Panc1 (cell line): ENCODE data around the gene CHST9. TPM values are rescaled to one million over a fixed set of nuclear protein-coding genes. Genes with fewer than 3 reads are reported as not detected.
"Not testable (repeated sequence)": the region's sequence is repeated elsewhere in the genome, so short reads cannot be mapped to it uniquely, and the experiment has no call there.

Experiments used
- ATAC-seq: fragments of 200-7000 bp; cut with Tn5 transposase; 2 replicates; pipeline ENCODE4 v1.9.1; 2020; ENCODE audit warnings: mild to moderate bottlenecking, moderate library complexity
- BruUV-seq: library from RNA; stranded (reverse); fragments of 400-500 nt; replicated peaks from 2 replicates; lab custom pipeline; 2021; lab: Mats Ljungman, UMichigan
- CTCF ChIA-PET: fragments of 300-600 bp; sonication (Branson Sonifier 250); formaldehyde crosslinking; loops from one replicate; lab custom pipeline; 2022; ENCODE audit warnings: antibody characterized with exemption; lab: Charles Lee
- POLR2A ChIA-PET: fragments of 300-600 bp; sonication (Branson Sonifier 250); formaldehyde crosslinking; loops from one replicate; lab custom pipeline; 2022; ENCODE audit warnings: antibody characterized with exemption; lab: Charles Lee
- DNase-seq: peaks from one replicate; pipeline ENCODE4 v3.0.0-alpha.2; 2010; ENCODE audit warnings: low read depth, low spot score
- H3K27ac ChIP-seq: 2 replicates; pipeline ENCODE4 v1.5.1; 2011; ENCODE audit warnings: mild to moderate bottlenecking, low read length, inconsistent platforms
- H3K27me3 ChIP-seq: fragments of 200-500 bp; sonication (Bioruptor generic); 2 replicates; pipeline ENCODE4 v1.6.0; 2014; ENCODE audit warnings: low read length, inconsistent platforms; ENCODE audit not compliant: control insufficient read depth, insufficient read depth
- H3K36me3 ChIP-seq: fragments of 200-500 bp; sonication (Bioruptor generic); 2 replicates; pipeline ENCODE4 v1.5.1; 2014; ENCODE audit warnings: inconsistent platforms, mild to moderate bottlenecking, low read length, moderate library complexity; ENCODE audit not compliant: control insufficient read depth, insufficient read depth
- H3K4me1 ChIP-seq: 2 replicates; pipeline ENCODE4 v1.5.1; 2011; ENCODE audit warnings: inconsistent platforms, mild to moderate bottlenecking, low read length, moderate library complexity; ENCODE audit not compliant: control insufficient read depth, insufficient read depth
- H3K4me3 ChIP-seq, 2 experiments: 2 replicates each; pipeline ENCODE4 v1.5.1; 2011 to 2012; ENCODE audit warnings: low read depth in 2 of 2, low read length in 2 of 2, mild to moderate bottlenecking in 2 of 2, inconsistent platforms in 1 of 2, moderate library complexity in 1 of 2
- H3K9me3 ChIP-seq: fragments of 200-500 bp; sonication (Bioruptor generic); 2 replicates; pipeline ENCODE4 v1.5.1; 2014; ENCODE audit warnings: low read depth, mild to moderate bottlenecking, inconsistent platforms, low read length, moderate library complexity; ENCODE audit not compliant: control insufficient read depth, insufficient read depth
- POLR2AphosphoS5 ChIP-seq: IDR thresholded peaks from 2 replicates; pipeline ENCODE4 v1.6.1; 2012; ENCODE audit warnings: mild to moderate bottlenecking, low read depth, low read length, moderate library complexity
- SIN3A ChIP-seq: IDR thresholded peaks from 2 replicates; pipeline ENCODE4 v1.6.1; 2012; ENCODE audit warnings: low read depth, mild to moderate bottlenecking, low read length, moderate library complexity, borderline replicate concordance; ENCODE audit not compliant: insufficient read depth
- TCF7L2 ChIP-seq: IDR thresholded peaks from 2 replicates; pipeline ENCODE4 v1.6.1; 2011; ENCODE audit warnings: mild to moderate bottlenecking, low read depth, low read length, inconsistent platforms
- in situ Hi-C: cut with HindIII; loops from 2 replicates; pipeline ENCODE4 v1.10.0; 2016; ENCODE audit warnings: low sequenced_read_pairs, low pct_unique_long_range_greater_than_20kb
- intact Hi-C: fragments of 100-400 bp; cut with micrococcal nuclease; formaldehyde crosslinking; loops from one replicate; pipeline ENCODE4 v1.10.0; 2022; ENCODE audit not compliant: unreplicated experiment
- total RNA-seq: library from RNA; stranded (reverse); gene quantifications from one replicate; pipeline ENCODE4 v1.2.1, GENCODE V29; 2021; ENCODE audit not compliant: unreplicated experiment
- TF ChIP-seq, protein P1 (sequence below): fragments of 450-650 bp; IDR thresholded peaks from 2 replicates; pipeline ENCODE4 v1.5.1; 2017; ENCODE audit warnings: mild to moderate bottlenecking
- TF ChIP-seq, protein P2 (sequence below), 2 experiments: IDR thresholded peaks; 2 replicates each; pipeline ENCODE4 v1.6.1; 2011 to 2012; ENCODE audit warnings: low read depth in 2 of 2, control low read depth in 1 of 2, low read length in 1 of 2, mild to moderate bottlenecking in 1 of 2, moderate library complexity in 1 of 2; ENCODE audit not compliant: insufficient read depth in 1 of 2

The CHST9 gene
- total RNA-seq, 1 experiment from 2014 or later = 0.05 TPM

DNA sequence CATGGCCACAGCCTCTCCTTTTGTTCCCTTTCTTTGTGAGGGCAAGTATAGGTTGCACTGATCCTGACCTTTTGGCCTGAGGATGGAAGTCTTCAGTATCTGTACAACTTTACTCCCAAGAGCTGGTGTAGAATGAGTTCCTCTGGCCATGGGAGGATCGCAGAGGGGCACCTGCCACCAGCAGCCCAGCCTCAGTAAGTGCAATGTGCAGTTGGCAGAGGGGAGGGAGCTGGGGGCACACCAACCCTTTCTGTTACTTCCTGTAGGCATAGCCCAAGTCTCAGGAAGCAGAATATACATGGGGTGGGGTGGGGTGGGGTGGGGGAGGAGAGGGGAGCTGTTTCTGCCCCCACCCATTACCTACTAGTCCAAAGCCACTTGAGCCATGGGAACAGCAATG, 254.5 kb downstream of the CHST9 start:
- in situ Hi-C loops = no loop called here
- no peaks in the 10 kb centered on the region for H3K36me3 ChIP-seq
- H3K4me3 ChIP-seq = no peak overlapping the region
- ChIA-PET CTCF (no interaction called here), POLR2A (no interaction called here)
- H3K27ac ChIP-seq = no peak overlapping the region
- no TSS peak for BruUV-seq
- DNase-seq (no peak), ATAC-seq (no peak)
- H3K9me3 ChIP-seq = no peaks in the 10 kb centered on the region
- intact Hi-C loops = no loop called here
- H3K27me3 ChIP-seq = no peaks in the 10 kb centered on the region; the same call in none of the 2 replicates
- no peaks in the 10 kb centered on the region for H3K4me1 ChIP-seq
- TF ChIP-seq SIN3A (no peak), POLR2AphosphoS5 (no peak), TCF7L2 (no peak)
- TF ChIP-seq, protein P1, sequence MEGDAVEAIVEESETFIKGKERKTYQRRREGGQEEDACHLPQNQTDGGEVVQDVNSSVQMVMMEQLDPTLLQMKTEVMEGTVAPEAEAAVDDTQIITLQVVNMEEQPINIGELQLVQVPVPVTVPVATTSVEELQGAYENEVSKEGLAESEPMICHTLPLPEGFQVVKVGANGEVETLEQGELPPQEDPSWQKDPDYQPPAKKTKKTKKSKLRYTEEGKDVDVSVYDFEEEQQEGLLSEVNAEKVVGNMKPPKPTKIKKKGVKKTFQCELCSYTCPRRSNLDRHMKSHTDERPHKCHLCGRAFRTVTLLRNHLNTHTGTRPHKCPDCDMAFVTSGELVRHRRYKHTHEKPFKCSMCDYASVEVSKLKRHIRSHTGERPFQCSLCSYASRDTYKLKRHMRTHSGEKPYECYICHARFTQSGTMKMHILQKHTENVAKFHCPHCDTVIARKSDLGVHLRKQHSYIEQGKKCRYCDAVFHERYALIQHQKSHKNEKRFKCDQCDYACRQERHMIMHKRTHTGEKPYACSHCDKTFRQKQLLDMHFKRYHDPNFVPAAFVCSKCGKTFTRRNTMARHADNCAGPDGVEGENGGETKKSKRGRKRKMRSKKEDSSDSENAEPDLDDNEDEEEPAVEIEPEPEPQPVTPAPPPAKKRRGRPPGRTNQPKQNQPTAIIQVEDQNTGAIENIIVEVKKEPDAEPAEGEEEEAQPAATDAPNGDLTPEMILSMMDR = no peak

DNA sequence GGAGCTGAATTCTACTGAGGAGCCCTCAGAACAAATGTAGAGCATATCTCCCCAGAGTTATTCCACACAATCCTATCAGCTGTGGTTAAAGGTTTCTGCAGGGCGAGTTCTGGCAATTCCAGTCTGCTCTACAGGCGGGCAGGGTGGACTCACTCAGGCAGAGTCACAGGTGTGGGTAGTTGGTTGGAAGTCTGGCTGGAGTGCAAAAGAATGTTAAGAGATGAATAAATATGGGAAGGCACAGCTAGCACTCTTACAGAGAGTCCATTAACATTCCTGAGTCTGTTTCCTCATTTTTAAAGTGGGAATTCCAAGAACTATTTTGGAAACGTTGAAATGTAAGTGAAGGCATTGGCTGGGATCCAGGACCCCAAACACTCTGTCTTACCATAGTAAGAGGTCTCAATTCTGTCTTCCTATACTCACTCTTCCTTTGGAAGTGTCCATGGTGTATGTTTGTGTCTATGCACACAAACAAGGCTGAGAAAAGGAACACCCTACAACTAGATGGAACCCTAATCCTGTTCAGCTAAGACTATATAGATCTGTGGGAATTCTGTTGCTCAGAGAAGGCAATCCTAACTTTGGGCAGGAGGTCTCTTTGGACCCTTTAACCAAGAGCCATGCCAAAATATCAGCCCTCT, 256.3 kb downstream of the CHST9 start:
- no peak for DNase-seq
- no TSS peak for BruUV-seq
- intact Hi-C loops (no loop called here), in situ Hi-C loops (no loop called here)
- no peak overlapping the region for H3K27ac ChIP-seq
- no peaks in the 10 kb centered on the region for H3K36me3 ChIP-seq
- H3K4me3 ChIP-seq = no peak overlapping the region
- ATAC-seq = no peak
- H3K4me1 ChIP-seq = no peaks in the 10 kb centered on the region
- H3K27me3 ChIP-seq = no peaks in the 10 kb centered on the region; the same call in 1 of the 2 replicates
- TF ChIP-seq POLR2AphosphoS5 (no peak), SIN3A (no peak), TCF7L2 (no peak)
- TF ChIP-seq, protein P1 = no peak
- TF ChIP-seq, protein P2, sequence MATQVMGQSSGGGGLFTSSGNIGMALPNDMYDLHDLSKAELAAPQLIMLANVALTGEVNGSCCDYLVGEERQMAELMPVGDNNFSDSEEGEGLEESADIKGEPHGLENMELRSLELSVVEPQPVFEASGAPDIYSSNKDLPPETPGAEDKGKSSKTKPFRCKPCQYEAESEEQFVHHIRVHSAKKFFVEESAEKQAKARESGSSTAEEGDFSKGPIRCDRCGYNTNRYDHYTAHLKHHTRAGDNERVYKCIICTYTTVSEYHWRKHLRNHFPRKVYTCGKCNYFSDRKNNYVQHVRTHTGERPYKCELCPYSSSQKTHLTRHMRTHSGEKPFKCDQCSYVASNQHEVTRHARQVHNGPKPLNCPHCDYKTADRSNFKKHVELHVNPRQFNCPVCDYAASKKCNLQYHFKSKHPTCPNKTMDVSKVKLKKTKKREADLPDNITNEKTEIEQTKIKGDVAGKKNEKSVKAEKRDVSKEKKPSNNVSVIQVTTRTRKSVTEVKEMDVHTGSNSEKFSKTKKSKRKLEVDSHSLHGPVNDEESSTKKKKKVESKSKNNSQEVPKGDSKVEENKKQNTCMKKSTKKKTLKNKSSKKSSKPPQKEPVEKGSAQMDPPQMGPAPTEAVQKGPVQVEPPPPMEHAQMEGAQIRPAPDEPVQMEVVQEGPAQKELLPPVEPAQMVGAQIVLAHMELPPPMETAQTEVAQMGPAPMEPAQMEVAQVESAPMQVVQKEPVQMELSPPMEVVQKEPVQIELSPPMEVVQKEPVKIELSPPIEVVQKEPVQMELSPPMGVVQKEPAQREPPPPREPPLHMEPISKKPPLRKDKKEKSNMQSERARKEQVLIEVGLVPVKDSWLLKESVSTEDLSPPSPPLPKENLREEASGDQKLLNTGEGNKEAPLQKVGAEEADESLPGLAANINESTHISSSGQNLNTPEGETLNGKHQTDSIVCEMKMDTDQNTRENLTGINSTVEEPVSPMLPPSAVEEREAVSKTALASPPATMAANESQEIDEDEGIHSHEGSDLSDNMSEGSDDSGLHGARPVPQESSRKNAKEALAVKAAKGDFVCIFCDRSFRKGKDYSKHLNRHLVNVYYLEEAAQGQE (IDR thresholded peaks at IDR 0.05; ENCODE audit: insufficient read depth in 1 of 2, low read depth in 2 of 2, low read length in 1 of 2) = no peak
- no peaks in the 10 kb centered on the region for H3K9me3 ChIP-seq
- ChIA-PET CTCF (no interaction called here), POLR2A (no interaction called here)

GRCh38 chr18:26927822-26928221, 257.3 kb downstream of the CHST9 start:
- H3K27me3 ChIP-seq, H3K4me1 ChIP-seq, ATAC-seq, CTCF ChIA-PET, intact Hi-C loops, in situ Hi-C loops, H3K36me3 ChIP-seq, DNase-seq, POLR2A ChIA-PET, H3K9me3 ChIP-seq, H3K4me3 ChIP-seq, BruUV-seq, H3K27ac ChIP-seq: not testable (repeated sequence)
